Raji (cell line): ENCODE results near the gene TTC39C.

Experiments used
- POLR2A ChIP-seq: IDR thresholded peaks from 2 replicates; pipeline ENCODE4 v1.6.1; 2011; ENCODE audit warnings: low read depth, low read length, control low read depth; ENCODE audit not compliant: insufficient read depth

TTC39C gene

GRCh38 chr18:24009651-24010333, 4.8 kb upstream of the TTC39C start:
- peak; percentile 26; the same call in 1 of the 2 replicates for TF ChIP-seq POLR2A

- TF ChIP-seq POLR2A: no peak
These were observed 3.9 kb upstream of the TTC39C start for GRCh38 chr18:24010673-24011072.

GRCh38 chr18:24011123-24011917, 3.2 kb upstream of the TTC39C start:
- no peak for TF ChIP-seq POLR2A

- no peak for TF ChIP-seq POLR2A
These were observed 1.5 kb upstream of the TTC39C start for GRCh38 chr18:24013051-24013450.

- TF ChIP-seq POLR2A: no peak
These were observed 558 bp downstream of the TTC39C start for GRCh38 chr18:24014986-24015638.

- TF ChIP-seq POLR2A: no peak
These were observed 1.4 kb downstream of the TTC39C start for GRCh38 chr18:24015639-24016631.

- no peak for TF ChIP-seq POLR2A
These were observed 2.1 kb downstream of the TTC39C start for GRCh38 chr18:24016643-24017042.

GRCh38 chr18:24018299-24018886, 3.8 kb downstream of the TTC39C start:
- TF ChIP-seq POLR2A: no peak

- TF ChIP-seq POLR2A: no peak
These were observed 5.2 kb downstream of the TTC39C start for GRCh38 chr18:24019641-24020331.

GRCh38 chr18:24021505-24021904, 7.0 kb downstream of the TTC39C start:
- no peak for TF ChIP-seq POLR2A

GRCh38 chr18:24022161-24022560, 7.6 kb downstream of the TTC39C start:
- TF ChIP-seq POLR2A: no peak

GRCh38 chr18:24023185-24023814, 8.7 kb downstream of the TTC39C start:
- no peak for TF ChIP-seq POLR2A

GRCh38 chr18:24024425-24024824, 9.9 kb downstream of the TTC39C start:
- no peak for TF ChIP-seq POLR2A

- no peak for TF ChIP-seq POLR2A
These were observed 11.9 kb downstream of the TTC39C start for GRCh38 chr18:24026457-24026856.
